Stimulated activated CD8-positive, alpha-beta memory T cell treated with anti-CD3 and anti-CD28 coated beads, Interleukin-15, amount 100 ng/mL, for 1 hour (primary cell): Measurements from ENCODE around the gene CDCA8.
"Not testable (repeated sequence)": the region's sequence is repeated elsewhere in the genome, so short reads cannot be mapped to it uniquely, and the experiment has no call there.

ENCODE experiments used
- DNase-seq: peaks from one replicate; pipeline ENCODE4 v3.0.0-alpha.2; 2020; ENCODE audit warnings: low read depth

Gene CDCA8

DNA sequence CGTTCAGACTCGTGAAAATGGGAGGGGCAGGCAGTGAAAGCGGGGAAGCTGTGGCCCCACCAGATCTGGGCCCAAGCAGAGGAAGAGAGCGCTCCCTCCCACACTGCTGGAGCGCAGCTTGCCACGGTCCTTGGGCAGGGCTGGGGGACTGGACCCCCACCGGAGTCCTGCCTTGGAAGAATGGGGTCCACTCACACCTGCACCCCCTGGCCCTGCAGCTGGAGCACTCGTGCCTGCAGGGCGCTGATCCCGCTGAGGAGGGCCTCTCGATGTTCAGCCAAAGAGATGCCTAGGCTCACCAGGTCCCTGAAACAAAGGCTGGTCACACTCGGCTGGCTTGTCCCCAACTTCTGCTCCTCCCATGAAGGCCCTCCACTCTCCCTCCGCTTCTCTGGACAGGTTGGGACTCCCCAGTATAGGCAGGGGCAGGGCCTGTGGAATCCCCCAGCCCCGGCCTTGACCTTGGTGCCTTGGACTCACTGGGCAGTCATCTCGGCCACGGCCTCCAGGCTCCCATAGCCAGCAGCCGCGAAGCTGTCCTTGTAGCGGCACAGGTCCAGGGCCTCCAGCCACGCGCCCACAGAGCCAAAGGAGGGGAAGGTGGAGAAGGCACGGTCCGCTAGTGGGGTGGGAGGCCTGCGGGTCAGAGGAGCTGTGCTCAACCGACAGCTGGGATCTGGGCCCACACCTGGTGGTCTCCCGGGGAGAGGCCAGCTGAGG, 26.0 kb downstream of the CDCA8 start:
- no peak for DNase-seq

DNA sequence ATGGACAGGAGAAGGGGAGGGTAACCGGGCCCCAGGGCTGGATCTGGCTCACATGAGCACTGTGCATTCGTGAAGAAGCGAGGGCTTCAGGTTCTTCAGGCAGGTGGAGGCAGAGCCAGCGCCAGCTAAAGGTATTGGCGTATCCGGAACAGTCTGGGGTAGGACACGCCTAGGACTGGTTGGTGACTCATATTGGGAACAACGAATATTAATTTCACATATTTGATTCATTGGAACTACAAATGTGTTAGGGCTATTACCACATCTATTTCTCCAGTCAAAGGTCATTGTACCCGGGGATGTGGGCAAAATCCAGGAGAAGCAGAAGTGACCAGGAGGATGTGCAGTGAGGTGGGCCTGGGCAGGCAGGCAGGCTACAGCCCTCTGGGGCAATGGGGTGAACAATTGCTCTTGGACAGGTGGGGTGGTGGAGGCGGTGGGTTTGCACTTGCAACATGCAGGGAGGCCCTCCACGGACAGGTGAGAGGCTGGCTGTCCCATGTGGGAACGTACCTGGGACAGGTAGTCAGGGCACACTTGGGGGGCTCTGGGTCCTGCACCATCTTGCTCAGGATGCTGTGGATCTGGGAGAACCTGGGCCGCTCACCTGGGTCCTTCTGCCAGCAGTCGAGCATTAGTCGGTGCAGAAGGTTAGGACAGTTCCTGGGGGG, 26.7 kb downstream of the CDCA8 start:
- no peak for DNase-seq

DNA sequence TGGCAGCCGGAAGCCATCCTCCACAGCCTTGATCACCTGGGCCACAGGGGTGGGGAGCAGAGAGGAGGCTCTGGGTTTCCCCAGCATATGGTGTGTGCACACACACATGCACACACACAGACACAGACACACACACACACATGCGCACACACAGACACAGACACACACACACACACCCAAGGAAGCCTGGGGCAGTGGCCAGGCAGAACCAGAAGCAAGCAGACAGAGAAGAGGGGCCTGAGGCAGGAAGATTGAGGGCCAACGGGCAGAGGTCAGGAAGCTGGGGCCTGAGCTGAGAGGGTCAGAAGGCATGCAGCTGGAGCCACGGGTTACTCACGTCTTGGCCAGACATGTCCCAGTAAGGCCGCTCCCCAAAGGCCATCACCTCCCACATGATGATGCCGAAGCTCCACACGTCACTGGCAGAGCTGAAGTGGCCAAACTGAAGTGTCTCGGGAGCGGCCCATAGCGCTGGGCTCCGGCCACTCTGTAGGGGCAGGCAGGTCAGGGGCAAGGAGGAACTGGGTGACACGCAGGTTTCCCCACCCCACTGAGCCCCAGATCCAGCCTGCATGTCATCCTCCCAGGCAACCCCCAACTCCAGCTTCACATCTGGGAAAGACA, 27.4 kb downstream of the CDCA8 start:
- no peak for DNase-seq

DNA sequence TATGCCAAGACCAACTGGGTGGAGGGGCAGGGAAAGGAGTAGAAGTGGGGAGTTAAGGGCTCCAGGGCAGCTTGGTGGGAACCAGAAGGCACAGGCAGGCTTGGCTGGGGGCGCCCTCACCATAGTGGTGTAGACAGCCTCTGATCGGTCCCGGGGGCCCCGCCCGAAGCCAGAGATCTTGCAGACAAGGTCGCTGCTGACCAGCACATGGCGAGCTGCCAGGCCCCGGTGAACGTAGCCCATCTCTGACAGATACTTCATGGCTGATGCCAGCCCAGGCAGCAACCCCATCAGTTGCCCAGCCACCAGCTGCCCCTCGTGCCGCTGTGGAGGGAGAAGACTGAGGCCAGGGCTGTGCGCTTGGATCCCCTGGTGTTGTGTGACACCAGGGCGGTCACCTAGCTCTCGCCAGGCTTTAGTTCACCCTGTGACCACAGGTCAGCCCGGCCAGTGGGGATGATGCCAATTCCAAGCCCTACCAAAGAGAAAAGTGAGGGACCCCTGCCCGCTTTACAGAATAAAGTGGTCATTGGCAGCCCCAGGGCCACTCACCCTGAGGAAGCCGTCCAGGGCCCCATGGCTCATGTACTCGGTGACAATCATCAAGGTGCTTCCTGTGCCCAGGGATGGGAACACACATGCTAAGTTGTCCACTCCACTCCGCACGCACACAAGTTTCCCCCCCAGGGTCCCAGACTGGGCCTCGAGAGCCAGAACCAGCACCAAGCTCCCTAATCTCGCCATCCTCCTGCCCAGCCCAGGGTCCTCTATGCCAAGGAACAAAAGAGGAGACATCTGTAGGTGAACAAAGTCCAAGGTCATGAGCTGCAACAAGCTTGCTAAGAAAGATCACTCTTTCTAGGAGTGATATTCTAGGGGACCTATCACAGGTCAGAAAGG, 28.2 kb downstream of the CDCA8 start:
- DNase-seq, result no peak

DNA sequence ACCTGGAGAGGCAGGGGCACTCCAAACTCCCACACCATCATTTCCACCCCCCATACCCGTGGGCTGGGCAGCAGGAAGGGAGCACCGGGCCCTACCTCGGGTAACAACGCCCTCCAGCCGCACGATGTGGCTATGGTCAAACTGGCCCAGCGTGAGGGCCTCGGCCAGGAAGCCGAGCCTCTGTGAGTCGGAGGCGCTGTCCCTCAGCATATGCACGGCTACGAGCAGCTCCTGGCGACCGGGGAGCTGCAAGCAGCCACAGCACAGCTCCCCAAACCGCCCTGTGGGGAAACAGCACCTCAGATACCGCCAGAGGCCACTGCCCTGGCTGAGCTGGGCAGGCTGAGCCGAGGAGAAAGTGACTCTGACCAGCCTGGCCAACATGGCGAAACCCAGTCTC, 29.2 kb downstream of the CDCA8 start:
- no peak for DNase-seq

DNA sequence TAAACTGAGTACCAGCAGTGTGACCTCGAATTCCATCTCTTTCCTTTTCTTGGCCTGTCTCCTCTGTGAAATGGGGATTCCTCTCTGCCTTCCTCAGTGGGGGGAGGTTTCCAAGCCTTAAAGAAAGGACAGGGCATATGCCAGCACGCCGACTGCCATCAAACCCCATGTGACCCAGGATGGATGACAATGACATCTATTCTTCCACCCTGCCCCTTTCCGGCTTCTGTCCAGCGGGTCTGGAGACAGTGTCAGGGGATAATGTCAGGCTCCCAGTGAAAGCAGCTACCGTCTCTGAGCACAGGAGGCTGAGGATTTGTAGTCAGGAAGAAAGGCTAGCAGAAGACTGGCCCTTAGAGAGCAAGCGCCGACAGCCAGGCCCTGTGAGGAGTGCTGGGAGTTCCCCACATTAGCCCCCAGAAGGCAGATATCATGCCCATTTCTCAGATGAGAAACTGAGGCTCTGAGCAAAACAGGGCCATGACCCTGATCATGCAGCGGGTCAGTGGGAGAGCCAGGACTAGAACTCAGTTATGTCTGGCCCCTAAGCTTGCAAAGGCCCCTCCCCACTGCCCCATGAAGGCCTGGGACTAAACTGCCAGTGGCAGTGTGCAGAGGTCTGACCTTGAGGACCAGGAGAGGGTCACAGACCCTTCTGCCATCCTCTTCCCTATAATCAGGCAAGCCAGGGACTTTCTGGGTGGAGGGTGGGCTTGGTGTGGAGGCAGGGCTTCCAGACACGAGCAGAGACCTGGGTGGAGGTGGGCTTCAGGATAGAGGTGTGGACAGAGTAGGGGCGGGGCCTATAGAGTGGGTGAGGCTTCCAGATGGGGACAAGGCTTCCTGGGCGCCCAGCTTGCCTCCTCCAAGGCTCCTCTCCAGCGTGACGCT, 30.1 kb downstream of the CDCA8 start:
- DNase-seq, result no peak

DNA sequence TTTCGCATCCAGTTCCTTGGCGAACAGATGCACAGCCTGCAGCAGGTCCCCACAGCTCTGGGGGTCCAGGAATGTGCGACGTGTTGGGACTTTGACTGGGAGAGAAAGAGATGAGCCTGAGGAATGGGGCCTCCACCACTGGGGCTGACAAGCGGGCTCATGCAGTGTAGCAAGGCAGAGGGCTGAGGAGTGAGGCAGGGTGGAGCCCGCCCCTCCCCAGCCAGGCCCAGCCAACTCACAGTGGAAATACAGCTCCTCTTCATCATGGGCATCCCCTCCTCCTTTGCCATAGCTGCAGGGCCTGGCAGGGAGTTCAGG, 30.7 kb downstream of the CDCA8 start:
- no peak for DNase-seq

DNA sequence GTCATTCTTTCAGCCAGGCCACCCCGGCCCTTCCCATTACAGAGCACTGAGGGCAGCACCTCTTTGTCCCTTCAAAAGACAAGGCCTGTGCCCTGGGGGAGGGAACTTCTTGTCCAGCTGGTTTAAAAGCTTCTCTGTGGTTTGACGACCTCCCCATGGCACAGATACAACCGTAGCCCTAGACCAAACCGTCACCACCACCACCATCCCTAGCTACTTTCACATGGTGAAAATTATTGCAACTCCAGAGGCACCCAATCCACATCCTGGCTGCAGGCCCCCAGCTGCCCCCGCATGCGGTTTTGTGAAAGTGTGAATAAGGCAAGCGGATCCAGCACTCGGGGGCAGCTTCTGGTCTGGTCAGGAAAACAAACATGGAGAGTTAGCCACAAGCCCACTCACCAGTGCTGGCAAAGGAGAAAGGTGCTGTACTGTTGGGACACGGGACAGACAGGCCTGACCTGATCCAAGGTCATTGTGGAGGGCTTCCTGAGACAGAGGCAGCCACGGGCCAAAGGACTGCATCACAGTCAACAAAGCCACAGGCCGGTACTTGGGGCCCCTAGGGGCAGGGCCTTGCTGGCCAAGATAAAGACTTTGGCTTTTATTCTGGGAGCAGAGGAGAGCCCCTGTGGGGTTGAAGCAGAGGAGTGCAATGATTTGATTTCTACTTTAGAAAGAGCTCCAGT, 31.2 kb downstream of the CDCA8 start:
- DNase-seq, result no peak

DNA sequence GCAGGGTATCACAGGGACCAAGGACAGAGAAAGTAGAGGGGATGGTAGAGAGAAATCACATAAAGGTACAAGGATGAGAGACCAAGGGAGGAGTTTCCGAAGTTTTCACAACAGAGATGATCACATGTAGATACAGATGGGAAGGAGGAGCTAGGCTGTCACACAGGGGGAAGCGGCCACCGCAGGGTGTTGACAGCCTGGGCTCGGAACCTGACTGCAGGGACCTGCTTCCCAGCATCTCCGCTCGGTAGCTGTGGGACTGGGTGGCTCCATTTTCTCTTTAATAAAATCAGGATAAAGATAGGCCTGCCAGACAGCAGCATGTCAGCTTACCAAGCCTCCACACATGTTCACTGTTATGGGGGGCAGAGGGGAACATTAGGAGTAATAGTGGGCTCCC, 32.3 kb downstream of the CDCA8 start:
- no peak for DNase-seq

DNA sequence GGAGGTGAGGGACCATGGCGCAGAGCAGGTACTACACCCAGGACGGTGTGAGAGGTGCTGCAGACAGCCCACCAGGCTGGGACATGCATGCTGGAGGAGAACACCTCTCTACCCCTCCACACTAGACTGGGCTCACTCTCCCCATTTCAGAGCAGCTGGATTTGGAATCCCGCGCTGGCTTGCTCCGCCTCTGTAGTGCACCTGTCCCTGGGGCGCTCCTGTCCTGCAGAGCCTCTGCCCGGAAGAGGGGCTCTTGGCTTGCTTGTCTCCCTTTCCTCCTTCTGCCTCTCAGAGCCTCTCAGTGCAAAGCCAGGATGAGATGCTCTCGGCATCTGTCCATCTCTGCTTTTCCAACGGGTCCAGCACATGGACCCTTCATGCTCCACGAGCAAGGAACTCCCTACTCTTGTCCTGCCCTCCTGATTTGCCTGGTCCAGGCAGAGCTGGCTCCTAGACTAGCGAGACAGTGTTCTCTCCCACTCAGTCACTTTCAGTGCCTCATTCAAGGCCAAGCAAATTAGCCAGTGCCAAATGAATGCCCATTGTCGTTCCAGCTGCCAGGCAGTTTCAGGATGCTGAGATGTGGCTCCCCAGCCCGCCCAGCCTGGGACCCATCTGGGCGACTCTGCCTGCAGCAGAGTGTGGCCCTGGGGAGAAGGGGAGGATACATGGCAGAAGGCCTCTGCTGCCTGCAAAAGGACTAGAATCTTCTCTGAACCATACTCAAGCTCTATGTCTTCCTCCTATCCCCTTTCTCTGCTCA, 33.7 kb downstream of the CDCA8 start:
- no peak for DNase-seq

DNA sequence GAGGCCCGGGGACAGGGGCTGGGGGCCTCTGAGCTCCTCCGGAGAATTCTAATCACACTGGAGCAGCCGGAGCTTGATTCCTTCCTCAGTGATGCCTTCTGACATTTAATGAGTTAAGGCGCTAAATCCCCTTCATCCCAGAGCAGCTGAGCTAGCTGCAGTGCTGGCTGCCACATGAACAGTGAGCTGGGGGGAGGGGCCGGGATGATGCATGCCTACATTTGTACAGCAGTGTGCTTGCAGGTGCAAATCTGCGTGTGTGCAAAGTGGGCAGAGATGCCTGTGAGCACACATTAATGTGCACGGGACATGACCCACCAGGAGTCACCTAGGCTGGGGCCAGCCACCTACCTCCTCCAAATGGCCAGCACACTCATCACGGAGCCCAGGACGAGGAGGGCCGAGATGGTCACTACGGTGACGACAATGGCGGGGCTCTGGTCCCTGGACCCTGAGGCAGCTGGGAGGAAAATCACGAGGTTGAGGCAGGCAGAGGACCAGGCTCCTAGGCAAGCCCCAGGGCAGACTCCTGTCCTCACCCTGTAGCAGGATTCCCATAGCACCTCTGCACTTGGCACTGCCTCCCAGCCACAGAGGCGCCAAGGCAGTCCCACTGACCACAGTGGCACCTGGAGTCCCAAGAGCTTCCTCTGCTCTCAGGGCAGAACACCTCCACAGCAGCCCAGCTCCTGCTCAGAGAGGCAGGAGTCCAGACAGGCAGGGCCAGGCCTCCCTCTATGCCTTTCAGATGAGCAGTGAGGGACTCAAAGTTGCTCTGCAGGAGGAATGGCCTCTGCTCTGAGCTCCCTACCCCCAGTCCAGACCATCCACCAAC, 34.7 kb downstream of the CDCA8 start:
- DNase-seq, result no peak

DNA sequence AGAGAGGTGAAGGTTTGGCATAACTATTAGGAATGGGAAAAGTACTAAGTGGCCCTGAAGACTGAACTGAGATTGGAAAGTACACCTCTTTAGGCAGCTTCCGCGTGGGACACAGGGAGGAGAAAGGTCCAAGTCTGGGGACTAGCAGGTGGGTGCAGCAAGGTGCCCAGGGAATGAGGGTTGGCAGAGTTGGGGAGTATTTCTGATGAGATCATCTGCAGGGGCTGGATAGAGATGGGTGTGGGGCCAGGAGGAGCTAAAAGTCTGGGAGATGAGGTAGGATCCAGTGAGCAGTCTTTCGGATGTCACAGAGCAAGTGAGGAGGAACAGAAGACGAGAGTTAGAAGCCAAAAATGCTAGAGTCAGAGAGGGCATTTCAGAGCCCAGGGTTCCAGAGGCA, 36.1 kb downstream of the CDCA8 start:
- DNase-seq, result no peak

DNA sequence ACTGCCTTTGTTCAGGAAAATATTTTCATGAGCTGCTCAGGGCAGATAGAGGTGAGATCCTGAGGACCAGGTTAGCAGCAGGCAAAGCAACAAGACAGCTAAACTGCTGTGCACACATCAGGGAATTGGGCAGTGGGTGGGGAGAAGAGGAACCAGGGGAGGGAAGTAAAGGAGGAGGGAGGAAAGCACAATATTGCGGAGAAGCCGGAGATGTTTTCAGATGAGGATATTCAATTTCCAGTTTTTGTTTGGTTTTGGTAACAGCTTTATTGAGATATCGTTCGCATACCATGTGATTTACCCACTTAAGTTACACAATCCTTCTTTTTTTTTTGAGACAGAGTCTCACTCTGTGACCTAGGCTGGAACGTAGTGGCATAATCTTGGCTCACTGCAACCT, 38.1 kb downstream of the CDCA8 start:
- DNase-seq, result no peak

DNA sequence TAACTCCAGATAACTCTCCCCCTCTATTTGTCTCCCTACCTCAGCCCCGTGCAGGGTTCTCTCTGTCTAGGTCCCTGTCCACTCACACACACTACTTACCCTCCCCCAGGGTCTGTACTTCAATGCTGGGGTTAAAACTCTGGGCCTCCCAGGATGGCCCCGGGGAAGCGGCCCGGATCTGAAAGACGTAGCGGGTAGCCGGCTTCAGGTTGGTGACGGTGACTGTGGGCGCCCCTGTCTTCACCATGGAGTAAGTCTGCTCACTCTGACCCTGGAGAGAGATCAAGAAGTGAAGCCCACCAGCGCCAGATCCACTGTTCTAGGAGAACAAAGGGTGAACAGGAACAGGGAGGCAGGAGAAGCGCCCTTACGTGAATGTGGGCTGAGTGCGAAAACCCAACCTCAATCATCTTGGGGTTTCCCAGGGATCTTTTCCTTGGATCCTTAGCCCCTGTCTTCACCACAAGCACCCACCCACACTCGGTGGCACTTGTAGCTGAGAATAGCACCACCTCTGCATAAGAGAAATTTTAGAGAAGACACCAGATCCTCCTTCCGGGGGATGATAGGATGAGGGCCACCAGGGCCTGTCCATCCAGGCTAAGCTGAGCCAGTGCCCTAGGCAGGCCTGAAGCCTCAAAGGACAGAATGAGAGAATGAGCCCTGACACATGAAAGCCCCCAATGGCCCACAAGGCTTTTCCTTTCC, 39.1 kb downstream of the CDCA8 start:
- DNase-seq, result no peak

DNA sequence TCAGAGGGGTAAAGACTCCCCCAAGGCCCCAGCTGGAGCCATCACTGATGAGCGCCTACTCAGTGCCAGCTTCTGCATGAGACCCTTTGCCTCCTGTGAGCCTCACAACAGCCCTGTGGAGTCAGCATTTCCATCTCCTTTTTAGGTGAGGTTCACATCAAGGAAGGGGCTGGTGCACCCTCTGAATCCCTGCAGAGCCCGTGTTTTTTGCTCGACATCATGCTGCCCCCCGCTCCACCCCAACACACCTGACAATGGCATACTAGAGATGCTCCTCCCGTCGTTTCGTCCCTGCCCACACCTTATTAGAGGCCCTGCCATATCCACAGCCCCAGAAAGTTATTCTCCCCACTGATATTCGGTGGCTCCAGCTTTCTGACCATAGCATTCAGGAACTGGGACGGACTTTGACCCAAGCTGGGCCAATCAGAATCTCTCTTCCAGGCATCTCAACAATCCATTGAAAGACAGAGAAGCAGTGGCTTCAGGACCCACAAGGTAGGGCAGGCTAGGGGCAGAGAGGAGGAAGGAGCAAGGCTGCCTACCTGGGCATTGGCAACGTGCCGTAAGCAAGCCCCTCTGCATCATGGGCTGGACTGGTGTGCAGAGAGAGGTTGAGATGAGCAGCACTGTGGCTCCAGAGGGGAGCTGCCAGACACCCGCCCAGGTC, 39.9 kb downstream of the CDCA8 start:
- no peak for DNase-seq

DNA sequence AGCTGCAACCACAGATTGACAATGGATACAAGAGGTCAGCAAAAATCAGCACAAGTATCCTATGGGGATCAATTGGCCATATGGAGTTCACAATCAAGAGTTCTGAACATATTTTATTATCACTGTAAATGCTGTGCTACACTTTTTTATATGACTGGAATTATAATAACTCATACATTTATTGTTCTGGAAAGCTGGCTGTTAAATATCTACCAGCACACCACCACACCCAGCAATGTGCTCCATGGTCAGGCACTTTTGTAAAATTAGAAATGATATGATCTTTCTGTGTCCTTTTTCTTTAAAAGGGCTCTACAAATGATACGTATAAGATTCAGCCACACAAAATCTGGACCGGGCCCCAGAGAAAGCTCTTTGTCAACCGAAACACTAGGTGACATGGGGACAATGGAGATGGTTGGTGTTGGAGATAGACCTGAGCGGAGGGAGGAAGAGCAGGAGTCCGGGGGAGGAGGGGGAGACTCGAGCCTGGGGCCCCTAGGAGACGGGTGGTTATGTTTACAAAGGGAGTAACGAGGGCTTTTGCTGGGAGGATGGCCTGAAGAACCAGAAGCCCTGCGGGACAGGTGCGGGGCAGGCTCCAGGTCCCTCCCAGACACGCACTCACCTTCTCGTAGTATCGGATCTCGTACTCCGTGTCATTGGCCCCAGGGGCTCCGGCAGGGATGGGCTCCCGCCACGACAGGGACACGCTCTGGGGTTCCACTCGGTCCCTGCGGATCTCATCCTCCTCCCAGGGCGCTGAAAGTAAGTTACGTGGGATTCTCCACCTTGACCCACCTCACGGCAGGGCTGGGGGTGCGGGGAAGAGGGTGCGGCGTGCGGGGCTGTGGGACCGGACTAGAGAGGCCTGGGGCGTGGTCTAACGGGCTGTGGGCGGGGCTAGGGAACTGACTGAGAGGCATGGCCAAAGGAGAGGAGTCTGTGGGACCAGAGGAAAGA, 42.6 kb downstream of the CDCA8 start:
- no peak for DNase-seq

DNA sequence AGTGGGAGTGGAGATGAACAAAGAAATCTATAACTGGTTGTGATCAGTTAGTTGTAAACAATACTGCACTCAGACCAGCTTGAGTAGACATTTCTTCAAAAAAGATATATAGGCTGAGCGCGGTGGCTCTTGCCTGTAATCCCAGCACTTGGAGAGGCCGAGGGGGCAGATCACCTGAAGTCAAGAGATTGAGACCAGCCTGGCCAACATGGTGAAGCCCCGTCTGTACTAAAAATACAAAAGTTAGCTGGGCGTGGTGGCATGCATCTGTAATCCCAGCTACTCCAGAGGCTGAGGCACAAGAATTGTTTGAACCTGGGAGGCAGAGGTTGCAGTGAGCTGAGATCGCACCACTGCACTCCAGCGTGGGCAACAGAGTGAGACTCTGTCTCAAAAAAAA, 45.7 kb downstream of the CDCA8 start:
- not testable (repeated sequence) for DNase-seq
